Mononuclear cell (primary cell): ENCODE results near the gene INCENP. TPM values are rescaled to one million over a fixed set of nuclear protein-coding genes. Genes with fewer than 3 reads are reported as not detected.

Source experiments
- H3K27me3 ChIP-seq: 2 replicates; pipeline ENCODE4 v1.6.0; 2011; ENCODE audit warnings: low read length, control low read depth; ENCODE audit not compliant: insufficient read depth
- H3K4me1 ChIP-seq: 2 replicates; pipeline ENCODE4 v1.5.1; 2011; ENCODE audit warnings: mild to moderate bottlenecking, low read length, control low read depth; ENCODE audit not compliant: insufficient read depth
- H3K4me3 ChIP-seq: 2 replicates; pipeline ENCODE4 v1.5.1; 2011; ENCODE audit warnings: mild to moderate bottlenecking, low read length, moderate library complexity
- H3K9me3 ChIP-seq: 2 replicates; pipeline ENCODE4 v1.5.1; 2011; ENCODE audit warnings: low read depth, mild to moderate bottlenecking, control low read depth, low read length
- total RNA-seq: library from RNA; depleted of rRNA; stranded (reverse); fragments of >200 nt; gene quantifications from one replicate; pipeline ENCODE4 v1.2.3, GENCODE V29; 2012

The INCENP gene
- total RNA-seq, 1 donor: 10.3 TPM

DNA sequence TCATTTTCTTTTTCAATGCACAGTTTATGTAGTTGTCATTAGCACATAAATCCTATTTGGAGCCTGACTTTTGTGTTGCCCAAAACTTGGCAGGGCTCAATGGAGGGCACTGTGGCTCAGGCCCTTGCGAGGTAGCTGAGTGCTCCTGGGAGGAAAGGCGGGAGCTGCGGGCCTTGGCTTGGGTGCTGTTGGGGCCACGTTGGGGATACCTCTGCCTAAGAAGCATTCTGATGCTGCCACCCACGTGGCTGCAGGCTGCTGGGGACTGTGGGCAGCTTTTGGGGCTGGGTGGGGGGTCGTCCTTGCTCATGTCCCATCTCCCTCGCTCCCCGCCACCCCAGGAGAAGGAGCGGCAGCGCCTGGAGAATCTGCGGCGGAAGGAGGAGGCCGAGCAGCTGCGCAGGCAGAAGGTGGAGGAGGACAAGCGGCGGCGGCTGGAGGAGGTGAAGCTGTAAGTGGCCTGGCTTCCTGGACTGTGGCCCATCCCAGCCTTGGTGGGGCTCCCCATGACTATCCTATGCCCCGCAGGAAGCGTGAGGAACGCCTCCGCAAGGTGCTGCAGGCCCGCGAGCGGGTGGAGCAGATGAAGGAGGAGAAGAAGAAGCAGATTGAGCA, 20.9 kb downstream of the INCENP start:
- no peaks in the 10 kb centered on the region for H3K27me3 ChIP-seq

DNA sequence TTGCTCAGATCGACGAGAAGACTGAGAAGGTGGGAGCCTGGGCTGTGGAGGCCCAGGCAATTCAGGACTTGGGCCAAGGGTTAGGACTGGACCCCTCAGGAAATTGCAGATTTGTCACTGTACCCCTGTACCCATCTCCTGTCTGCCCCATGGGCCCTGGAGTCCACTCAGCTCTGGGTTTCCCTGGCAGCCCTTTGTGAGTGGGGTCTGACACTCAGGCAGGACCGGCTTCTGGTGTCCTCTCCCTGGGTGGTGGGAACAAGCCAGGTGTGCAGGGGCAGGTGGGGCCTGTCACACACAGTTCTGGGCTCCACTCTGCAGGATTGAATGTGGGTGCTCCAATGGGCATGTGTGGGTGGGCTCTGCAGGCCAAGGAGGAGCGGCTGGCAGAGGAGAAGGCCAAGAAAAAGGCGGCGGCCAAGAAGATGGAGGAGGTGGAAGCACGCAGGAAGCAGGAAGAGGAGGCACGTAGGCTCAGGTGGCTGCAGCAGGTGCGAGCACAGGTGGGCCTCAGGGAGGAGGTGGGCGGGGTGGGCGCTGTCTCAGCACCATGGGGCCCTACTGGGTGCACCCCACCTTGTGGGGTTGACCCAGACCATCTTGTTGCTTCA, 21.6 kb downstream of the INCENP start:
- Histone ChIP-seq H3K4me3 (no peak overlapping the region), H3K9me3 (no peaks in the 10 kb centered on the region), H3K4me1 (no peaks in the 10 kb centered on the region), H3K27me3 (no peaks in the 10 kb centered on the region)

More for the DNA sequence above, 20.9 kb downstream of the INCENP start:
- Histone ChIP-seq H3K4me1 (no peaks in the 10 kb centered on the region), H3K4me3 (no peak overlapping the region), H3K9me3 (no peaks in the 10 kb centered on the region)

DNA sequence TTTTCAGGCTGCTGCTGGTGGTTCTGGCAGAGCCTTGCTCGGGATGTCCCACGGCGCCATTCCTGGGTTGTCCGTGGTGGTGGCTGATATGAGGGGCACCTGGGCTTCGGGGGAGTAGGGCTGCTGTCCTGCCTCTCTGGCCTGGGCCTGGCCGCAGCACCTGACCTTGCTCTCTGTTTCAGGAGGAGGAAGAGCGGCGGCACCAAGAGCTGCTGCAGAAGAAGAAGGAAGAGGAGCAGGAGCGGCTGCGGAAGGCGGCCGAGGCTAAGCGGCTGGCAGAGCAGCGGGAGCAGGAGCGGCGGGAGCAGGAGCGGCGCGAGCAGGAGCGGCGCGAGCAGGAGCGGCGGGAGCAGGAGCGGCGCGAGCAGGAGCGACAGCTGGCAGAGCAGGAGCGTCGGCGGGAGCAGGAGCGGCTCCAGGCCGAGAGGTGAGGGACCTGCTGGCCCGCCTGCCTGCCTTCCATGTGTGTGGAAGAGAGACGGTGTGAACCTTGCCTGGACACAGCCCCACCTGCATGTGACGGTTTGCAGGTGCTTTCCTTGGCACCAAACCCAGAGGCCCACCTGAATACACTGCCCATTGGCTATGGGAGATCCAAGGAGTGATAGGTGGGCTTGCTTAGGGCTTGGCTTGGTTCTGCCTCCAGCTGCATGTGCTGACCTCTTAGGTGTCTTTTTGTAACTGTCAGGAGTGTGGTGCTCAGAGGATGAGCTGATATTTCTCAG, 22.8 kb downstream of the INCENP start:
- H3K4me3 ChIP-seq: no peak overlapping the region
- H3K27me3 ChIP-seq: no peaks in the 10 kb centered on the region
- no peaks in the 10 kb centered on the region for H3K4me1 ChIP-seq
- no peaks in the 10 kb centered on the region for H3K9me3 ChIP-seq

DNA sequence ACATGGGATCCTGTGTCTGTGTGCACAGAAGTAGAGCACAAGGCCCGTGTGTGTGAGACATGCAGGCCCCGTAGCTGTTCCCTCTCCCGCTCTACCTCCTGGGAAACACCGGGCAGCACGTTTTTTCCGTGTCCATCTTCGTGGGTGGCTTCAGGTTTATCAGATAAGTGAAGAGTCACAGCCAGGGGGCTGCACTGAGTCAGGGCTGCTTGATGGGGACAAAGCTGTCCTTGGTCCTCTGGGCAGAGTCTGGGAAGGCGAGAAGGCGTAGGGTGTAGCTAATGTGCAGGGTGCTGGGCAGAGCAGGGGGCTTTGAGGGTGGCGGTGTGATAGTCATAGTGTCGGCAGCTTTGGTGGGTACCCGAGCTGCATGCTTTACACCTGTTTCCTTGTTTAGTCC, 23.7 kb downstream of the INCENP start:
- no peaks in the 10 kb centered on the region for H3K27me3 ChIP-seq

DNA sequence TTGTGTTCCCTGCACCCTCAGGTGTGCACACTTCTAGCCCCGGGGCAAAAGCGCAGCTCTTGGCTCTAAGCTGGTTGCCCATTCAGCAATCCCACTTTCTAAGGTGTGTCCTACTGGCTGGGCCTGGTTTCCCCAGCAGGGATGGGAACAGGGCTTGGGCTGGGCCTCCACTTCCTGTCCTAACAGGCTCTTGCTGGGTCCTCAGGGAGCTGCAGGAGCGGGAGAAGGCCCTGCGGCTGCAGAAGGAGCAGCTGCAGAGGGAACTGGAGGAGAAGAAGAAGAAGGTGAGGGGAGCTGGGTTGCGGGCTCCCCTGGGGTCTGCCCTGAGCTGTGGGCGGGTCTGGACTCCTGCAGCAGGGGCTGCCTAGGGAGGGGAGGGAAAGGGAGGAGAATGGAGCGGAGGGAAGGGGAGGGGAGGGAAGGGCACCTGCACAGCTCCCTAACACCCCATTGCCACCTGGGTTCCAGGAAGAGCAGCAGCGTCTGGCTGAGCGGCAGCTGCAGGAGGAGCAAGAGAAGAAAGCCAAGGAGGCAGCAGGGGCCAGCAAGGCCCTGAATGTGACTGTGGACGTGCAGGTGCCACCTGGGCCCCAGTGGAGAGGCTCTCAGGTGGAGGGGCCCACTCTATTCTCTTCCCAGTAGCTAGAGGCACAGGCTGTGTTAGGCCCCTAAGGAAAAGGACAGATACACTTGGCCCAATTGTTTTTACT, 24.6 kb downstream of the INCENP start:
- Histone ChIP-seq H3K9me3 (no peaks in the 10 kb centered on the region), H3K4me3 (no peak overlapping the region), H3K27me3 (no peaks in the 10 kb centered on the region), H3K4me1 (no peaks in the 10 kb centered on the region)

More for the DNA sequence above, 23.7 kb downstream of the INCENP start:
- H3K4me1 ChIP-seq: no peaks in the 10 kb centered on the region
- no peaks in the 10 kb centered on the region for H3K9me3 ChIP-seq
- H3K4me3 ChIP-seq: no peak overlapping the region

DNA sequence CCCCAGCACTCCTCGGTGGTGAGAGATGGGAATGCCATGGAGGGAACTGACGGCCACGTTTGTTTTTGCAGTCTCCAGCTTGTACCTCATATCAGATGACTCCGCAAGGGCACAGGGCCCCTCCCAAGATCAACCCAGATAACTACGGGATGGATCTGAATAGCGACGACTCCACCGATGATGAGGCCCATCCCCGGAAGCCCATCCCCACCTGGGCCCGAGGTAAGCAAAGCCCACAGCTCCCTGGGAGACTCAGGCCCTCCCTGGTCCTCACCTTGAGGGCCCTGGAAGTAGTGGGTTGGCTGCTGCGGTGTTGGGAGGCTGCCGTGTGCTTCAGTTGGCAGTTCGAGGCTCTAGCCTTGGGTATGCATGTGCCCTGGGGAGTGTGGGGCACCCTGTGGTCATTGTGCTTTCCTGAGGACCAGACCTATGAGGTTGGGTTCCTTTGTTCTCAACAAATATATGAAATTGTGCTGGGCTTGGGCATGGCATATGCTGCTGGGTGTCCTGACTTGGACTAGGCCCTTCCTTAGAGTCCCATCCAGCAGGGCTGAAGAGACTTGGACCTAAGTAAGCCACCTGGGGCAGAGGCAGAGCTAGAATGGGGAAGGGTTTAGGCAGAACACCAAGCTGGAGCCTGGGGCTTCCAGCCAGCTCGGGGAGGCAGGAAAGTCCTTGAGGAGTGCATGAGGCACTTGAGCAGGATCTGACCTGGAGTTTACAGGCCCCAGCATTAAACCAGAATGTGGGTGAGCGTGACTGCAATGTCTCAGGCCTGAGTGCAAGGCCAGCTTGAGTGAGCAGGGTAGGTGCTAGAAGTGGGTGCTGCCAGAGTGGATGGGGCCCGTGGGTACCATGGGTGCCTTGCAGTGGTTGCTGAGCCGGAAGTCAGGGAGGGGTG, 26.4 kb downstream of the INCENP start:
- H3K4me3 ChIP-seq: no peak overlapping the region
- H3K4me1 ChIP-seq: no peaks in the 10 kb centered on the region
- no peaks in the 10 kb centered on the region for H3K9me3 ChIP-seq
- no peaks in the 10 kb centered on the region for H3K27me3 ChIP-seq

DNA sequence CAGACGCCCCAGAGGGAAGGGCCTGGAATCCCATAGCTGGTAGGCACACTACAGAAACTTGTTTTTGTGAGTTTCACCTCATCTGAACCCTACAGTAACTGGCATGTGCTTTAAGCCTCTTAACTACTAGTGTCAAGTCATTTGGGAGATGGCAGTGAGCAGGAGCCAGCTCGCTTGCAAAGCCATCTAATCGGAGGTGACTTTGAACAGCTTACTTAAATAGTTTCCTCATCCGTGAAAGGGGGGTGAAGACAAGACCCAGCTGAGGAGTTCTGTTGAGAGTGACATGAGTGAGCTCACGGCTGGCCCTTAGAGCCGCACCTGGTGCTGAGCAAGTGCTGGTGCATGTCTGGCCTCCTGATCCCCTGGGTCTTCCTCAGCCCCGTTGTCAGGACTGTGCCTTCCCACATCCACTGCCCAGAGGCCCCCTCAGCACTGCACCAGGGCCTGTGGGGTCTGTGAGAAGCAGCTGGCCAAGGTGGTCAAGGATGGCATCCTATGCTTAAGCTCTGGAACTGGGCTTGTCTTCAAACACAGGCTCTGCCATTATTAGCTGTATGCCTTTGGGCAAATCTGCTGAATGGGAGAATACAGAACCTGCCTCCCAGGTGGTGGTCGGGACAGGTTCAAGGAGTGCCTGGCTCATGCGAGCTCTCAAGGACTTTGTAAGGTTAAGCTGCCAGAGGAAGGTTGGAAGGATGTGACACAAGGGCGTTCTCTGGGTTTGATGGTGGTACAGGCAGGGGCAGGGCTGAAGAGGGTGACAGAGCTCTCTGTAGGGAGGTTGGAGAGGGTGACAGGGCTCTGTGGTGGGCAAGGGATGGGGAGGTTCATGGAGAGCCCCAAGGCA, 27.3 kb downstream of the INCENP start:
- H3K4me1 ChIP-seq: no peaks in the 10 kb centered on the region
- no peak overlapping the region for H3K4me3 ChIP-seq
- no peaks in the 10 kb centered on the region for H3K9me3 ChIP-seq
- H3K27me3 ChIP-seq: no peaks in the 10 kb centered on the region

DNA sequence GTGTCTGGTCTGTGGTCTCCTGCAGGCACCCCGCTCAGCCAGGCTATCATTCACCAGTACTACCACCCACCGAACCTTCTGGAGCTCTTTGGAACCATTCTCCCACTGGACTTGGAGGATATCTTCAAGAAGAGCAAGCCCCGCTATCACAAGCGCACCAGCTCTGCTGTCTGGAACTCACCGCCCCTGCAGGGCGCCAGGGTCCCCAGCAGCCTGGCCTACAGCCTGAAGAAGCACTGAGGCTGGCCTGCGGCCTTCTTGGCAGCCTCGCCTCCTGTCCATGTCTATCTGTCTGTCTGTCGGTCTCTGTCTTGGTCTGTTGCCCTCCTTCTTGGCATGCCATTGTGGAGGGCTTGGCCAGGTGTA, 27.9 kb downstream of the INCENP start:
- no peak overlapping the region for H3K4me3 ChIP-seq
- H3K4me1 ChIP-seq: no peaks in the 10 kb centered on the region
- H3K9me3 ChIP-seq: no peaks in the 10 kb centered on the region
- H3K27me3 ChIP-seq: no peaks in the 10 kb centered on the region

DNA sequence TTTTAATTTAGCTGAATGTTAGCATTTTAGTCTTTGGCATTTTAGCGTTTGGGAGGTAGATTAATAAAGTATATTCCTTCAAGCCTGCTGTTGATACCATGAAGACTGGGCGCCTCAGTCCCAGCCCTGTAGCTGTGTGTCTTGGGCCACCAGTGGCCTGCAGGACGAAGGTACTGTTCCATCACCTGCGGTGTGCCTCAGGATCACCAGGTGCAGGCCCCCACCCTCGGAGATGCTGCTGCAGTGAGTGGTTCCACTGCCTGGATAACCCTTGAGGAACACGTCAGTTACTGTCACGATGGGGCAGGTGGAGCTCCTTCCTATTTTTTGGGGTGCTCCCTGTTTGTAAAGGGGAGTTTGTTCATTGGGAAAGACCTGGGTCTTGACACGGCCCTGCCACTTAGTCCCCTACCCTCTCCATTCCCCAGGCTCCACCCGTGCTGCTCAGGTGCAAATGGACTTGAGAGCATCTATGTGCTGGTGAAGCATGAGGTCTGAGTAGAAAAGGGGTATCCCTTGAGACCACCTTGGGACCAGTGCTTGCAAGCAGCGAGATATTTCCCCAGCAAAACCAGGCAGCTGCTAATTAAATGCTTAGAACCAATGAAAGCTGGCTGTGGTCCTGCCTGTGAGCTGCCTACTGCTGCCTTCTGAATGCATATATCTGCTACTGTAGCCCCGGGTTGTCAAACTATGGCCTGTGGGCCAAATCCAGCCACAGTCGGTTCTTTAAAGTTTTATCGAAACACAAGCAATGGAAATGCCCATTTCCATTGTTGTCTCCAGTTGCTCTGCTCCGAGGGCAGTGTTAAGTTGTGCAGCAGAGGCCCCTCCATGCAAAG, 28.7 kb downstream of the INCENP start:
- Histone ChIP-seq H3K9me3 (no peaks in the 10 kb centered on the region), H3K27me3 (no peaks in the 10 kb centered on the region), H3K4me1 (no peaks in the 10 kb centered on the region), H3K4me3 (no peak overlapping the region)

DNA sequence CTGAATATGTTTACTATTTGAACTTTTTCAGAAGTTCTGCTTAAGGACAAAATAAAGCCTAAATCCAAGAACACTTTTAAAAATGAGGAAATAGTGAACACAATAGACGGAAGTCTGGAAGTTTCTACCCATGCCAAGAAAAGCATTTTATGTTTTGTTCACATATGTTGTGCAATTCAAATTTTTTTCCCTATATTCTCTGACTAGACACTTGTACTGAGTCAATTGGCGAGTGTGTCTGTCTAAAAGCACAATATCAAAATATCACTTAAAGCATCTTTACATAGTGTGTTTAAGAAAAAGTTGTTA, 29.2 kb downstream of the INCENP start:
- H3K9me3 ChIP-seq: no peaks in the 10 kb centered on the region
- no peaks in the 10 kb centered on the region for H3K27me3 ChIP-seq
- no peaks in the 10 kb centered on the region for H3K4me1 ChIP-seq
- no peak overlapping the region for H3K4me3 ChIP-seq

DNA sequence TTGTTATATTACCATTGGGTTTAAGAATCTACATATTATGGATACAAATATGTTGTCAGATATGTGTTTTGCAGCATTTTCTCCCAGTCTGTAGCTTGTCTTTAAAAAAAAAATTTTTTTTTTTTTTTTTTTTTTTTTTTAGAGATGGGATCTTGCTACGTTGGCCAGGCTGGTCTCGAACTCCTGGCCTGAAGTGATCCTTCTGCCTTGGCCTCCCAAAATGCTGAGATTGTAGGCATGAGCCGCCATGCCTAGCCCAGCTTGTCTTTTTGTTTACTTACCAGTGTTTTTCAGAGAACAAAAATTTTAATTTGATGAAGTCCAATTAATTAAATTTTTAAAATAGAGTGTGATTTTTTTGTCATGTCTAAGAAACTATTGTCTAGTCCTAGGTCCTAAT, 29.8 kb downstream of the INCENP start:
- Histone ChIP-seq H3K9me3 (no peaks in the 10 kb centered on the region), H3K4me3 (no peak overlapping the region), H3K4me1 (no peaks in the 10 kb centered on the region), H3K27me3 (no peaks in the 10 kb centered on the region)

DNA sequence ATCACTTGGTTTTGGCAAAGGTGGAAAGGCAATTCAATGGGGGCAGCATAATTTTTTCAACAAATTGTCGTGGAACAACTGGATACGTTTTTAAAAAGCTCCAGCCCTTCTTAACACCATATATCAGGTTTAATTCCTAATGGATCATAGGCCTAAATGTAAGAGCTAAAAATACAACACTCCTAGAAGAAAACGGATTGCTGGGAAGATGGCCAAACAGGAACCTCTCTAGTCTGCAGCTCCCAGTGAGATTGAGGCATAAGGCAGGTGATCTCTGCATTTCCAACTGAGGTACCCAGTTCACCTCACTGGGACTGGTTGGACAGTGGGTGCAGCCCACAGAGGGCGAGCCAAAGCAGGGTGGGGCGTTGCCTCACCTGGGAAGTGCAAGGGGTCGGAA, 33.8 kb downstream of the INCENP start:
- no peak overlapping the region for H3K4me3 ChIP-seq
- H3K9me3 ChIP-seq: no peaks in the 10 kb centered on the region
- H3K4me1 ChIP-seq: no peaks in the 10 kb centered on the region
- H3K27me3 ChIP-seq: no peaks in the 10 kb centered on the region

DNA sequence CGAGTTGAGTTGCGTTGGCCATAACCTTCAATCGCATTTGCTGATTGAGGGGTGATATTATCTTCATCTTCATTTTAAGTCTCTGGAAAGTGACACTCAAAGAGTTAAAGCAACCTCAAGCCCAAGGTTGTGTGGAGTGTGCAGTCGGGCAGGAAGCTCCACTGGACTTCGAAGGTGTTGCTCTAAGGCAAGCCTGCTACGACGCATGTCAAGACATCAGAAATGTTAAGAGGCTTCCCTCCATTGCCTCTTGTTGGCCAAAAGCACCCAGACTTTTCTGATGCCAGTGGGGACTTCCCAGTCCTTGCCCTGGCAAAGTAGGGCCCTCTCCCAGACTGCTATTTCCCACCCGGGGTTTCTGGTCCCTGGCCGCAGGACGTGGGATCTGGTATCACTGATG, 42.6 kb downstream of the INCENP start:
- H3K9me3 ChIP-seq: no peaks in the 10 kb centered on the region
- no peak overlapping the region for H3K4me3 ChIP-seq
- H3K4me1 ChIP-seq: no peaks in the 10 kb centered on the region
- peaks cover 5% of the 10 kb centered on the region for H3K27me3 ChIP-seq
